GM12878 (cell line): ENCODE results near the gene KRTAP5-8. TPM values are rescaled to one million over a fixed set of nuclear protein-coding genes. Genes with fewer than 3 reads are reported as not detected.
"Not testable (repeated sequence)": the region's sequence is repeated elsewhere in the genome, so short reads cannot be mapped to it uniquely, and the experiment has no call there.

Experiments used
- ATAC-seq: fragments of 200-7000 bp; cut with Tn5 transposase; 3 replicates; pipeline ENCODE4 v1.9.1; 2020; ENCODE audit warnings: mild to moderate bottlenecking, moderate library complexity
- BruUV-seq: library from RNA; stranded (reverse); fragments of 400-500 nt; replicated peaks from 2 replicates; lab custom pipeline; 2021; lab: Mats Ljungman, UMichigan
- CTCF ChIA-PET: fragments of 300-600 bp; sonication (Branson Sonifier 250); formaldehyde crosslinking; extraction: SDS; loops from one replicate; lab custom pipeline; 2021; ENCODE audit warnings: inconsistent platforms; lab: Yijun Ruan, JAX
- POLR2A ChIA-PET: fragments of 350-600 bp; formaldehyde crosslinking; extraction: SDS; loops from one replicate; lab custom pipeline; 2021; ENCODE audit warnings: inconsistent platforms; lab: Charles Lee
- RAD21 ChIA-PET: fragments of 300-600 bp; sonication (Branson Sonifier 250); formaldehyde crosslinking; loops from one replicate; lab custom pipeline; 2023; ENCODE audit warnings: antibody characterized with exemption; ENCODE audit not compliant: unreplicated experiment; lab: Charles Lee
- SMC1A ChIA-PET: fragments of 300-600 bp; sonication (Branson Sonifier 250); formaldehyde crosslinking; loops from one replicate; lab custom pipeline; 2023; ENCODE audit not compliant: unreplicated experiment, uncharacterized antibody; lab: Charles Lee
- DNase-seq: peaks from one replicate; pipeline ENCODE4 v3.0.0-alpha.2; 2011; ENCODE audit warnings: low read depth, low spot score
- FAIRE-seq: peaks from 3 replicates; lab custom pipeline; 2011; peaks lifted over from hg19 to GRCh38; lab: Jason Lieb, UNC
- H2AFZ ChIP-seq: 2 replicates; pipeline ENCODE4 v1.6.0; 2011; ENCODE audit warnings: low read depth, low read length, control low read depth; ENCODE audit not compliant: control insufficient read depth
- H3K27ac ChIP-seq: 2 replicates; pipeline ENCODE4 v1.5.1; 2011; ENCODE audit warnings: control low read depth; ENCODE audit not compliant: control insufficient read depth, insufficient read depth
- H3K27me3 ChIP-seq, 2 experiments: replicated peaks in 1 of 2; 2 replicates each; pipeline versions ENCODE4 v1.6.0 to v1.6.1; 2011; ENCODE audit warnings: low read length in 1 of 2; ENCODE audit not compliant: control insufficient read depth in 2 of 2, insufficient read depth in 2 of 2
- H3K36me3 ChIP-seq, 2 experiments: 2 replicates each; pipeline ENCODE4 v1.5.1; 2011; ENCODE audit warnings: low read length in 1 of 2; ENCODE audit not compliant: control insufficient read depth in 2 of 2, insufficient read depth in 2 of 2
- H3K4me1 ChIP-seq: 2 replicates; pipeline ENCODE4 v1.6.1; 2011; ENCODE audit warnings: mild to moderate bottlenecking, low read length, moderate library complexity, mixed read lengths; ENCODE audit not compliant: control insufficient read depth, insufficient read depth
- H3K4me2 ChIP-seq: 2 replicates; pipeline ENCODE4 v1.6.0; 2011; ENCODE audit warnings: control low read depth; ENCODE audit not compliant: control insufficient read depth, insufficient read depth
- H3K4me3 ChIP-seq: fragments of 200-600 bp; sonication (generic); 2 replicates; pipeline ENCODE4 v1.5.1; 2016
- H3K79me2 ChIP-seq: 2 replicates; pipeline ENCODE4 v1.6.0; 2011; ENCODE audit warnings: low read length; ENCODE audit not compliant: control insufficient read depth, insufficient read depth
- H3K9ac ChIP-seq: 2 replicates; pipeline ENCODE4 v1.8.0; 2011; ENCODE audit warnings: low read length, control low read depth, mixed read lengths; ENCODE audit not compliant: control insufficient read depth, insufficient read depth
- H3K9me3 ChIP-seq: replicated peaks from 3 replicates; pipeline ENCODE4 v1.5.1; 2011; ENCODE audit warnings: mild to moderate bottlenecking, low read length; ENCODE audit not compliant: control insufficient read depth, insufficient read depth
- H4K20me1 ChIP-seq: 2 replicates; pipeline ENCODE4 v1.6.0; 2011; ENCODE audit not compliant: control insufficient read depth, insufficient read depth
- EGR1 ChIP-seq, 2 experiments: IDR thresholded peaks; 1 replicate in 1 of 2; 2 replicates in 1 of 2; pipeline ENCODE4 v1.6.1; 2011 to 2012; ENCODE audit warnings: low read depth in 2 of 2, low read length in 2 of 2, borderline replicate concordance in 1 of 2, mild to moderate bottlenecking in 1 of 2, moderate library complexity in 1 of 2
- EP300 ChIP-seq, 2 experiments: fragments of 150-350 bp in 1 of 2; IDR thresholded peaks; 2 replicates each; pipeline ENCODE4 v1.6.1; 2011 to 2012; ENCODE audit warnings: low read depth in 2 of 2, low read length in 2 of 2, borderline replicate concordance in 1 of 2, improper control_type of control experiment in 1 of 2, inconsistent platforms in 1 of 2; ENCODE audit not compliant: control insufficient read depth in 1 of 2
- WGBS: methylation state at CpG from one replicate; pipeline ENCODE4 v1.1.6; 2016; ENCODE audit warnings: low lambda C conversion rate; ENCODE audit not compliant: insufficient replicate concordance, insufficient coverage; ENCODE audit errors: missing lambda C conversion rate; 5-methylcytosine and 5-hydroxymethylcytosine counted together
- in situ Hi-C: fragments of 300-500 bp; cut with MboI; formaldehyde crosslinking; loops from 9 replicates; pipeline ENCODE4 v1.14.3; 2018; ENCODE audit warnings: mixed read lengths
- intact Hi-C: fragments of 100-400 bp; cut with micrococcal nuclease; formaldehyde crosslinking; loops from one replicate; pipeline ENCODE4 v1.14.2; 2022; ENCODE audit not compliant: unreplicated experiment
- polyA plus RNA-seq, 11 experiments: library from polyadenylated mRNA; depleted of rRNA in 4 of 11; unstranded in 6 of 11; stranded (reverse) in 5 of 11; fragments of >200 nt; fragmentation: Nextera tagmentation in 4 of 11; fragmentation: Illumina TruSeq in 1 of 11; extraction: Ambion mirVana in 4 of 11; extraction: Trizol in 1 of 11; gene quantifications; 1 replicate in 1 of 11; 2 replicates in 10 of 11; pipeline versions ENCODE4 v1.2.1 to v1.2.3, GENCODE V29; 2011 to 2016; ENCODE audit warnings: inconsistent platforms in 2 of 11, missing spikeins in 2 of 11, low read depth in 1 of 11
- total RNA-seq, 4 experiments: library from RNA; depleted of rRNA in 3 of 4; stranded (reverse); fragments of >200 nt in 3 of 4; fragmentation: Illumina TruSeq in 1 of 4; extraction: Trizol in 1 of 4; gene quantifications; 2 replicates each; pipeline versions ENCODE4 v1.2.1 to v1.2.3, GENCODE V29; 2013 to 2021

The KRTAP5-8 gene
- total and polyA plus RNA-seq, 10 of the 15 experiments (the other 5 are each of a cell fraction or from before 2014, with no cell fraction given) = 0.07 to 0.36 (median 0.13) TPM; not detected in 6

- TF ChIP-seq EP300 (IDR thresholded peaks at IDR 0.05; ENCODE audit: borderline replicate concordance in 1 of 2, control insufficient read depth in 1 of 2, low read depth in 2 of 2, low read length in 2 of 2) (no peak), EGR1 (IDR thresholded peaks at IDR 0.05; ENCODE audit: borderline replicate concordance in 1 of 2, low read depth in 2 of 2, low read length in 2 of 2) (no peak)
Observed at GRCh38 chr11:71525938-71526495, 11.8 kb upstream of the KRTAP5-8 start (continued).

GRCh38 chr11:71526796-71527575, 10.8 kb upstream of the KRTAP5-8 start, which contains the start of gene KRTAP5-7:
Gene KRTAP5-7 (plus strand): TSS chr11:71527267. CDS start chr11:71527301, 34 bp downstream.
- in situ Hi-C loops, SMC1A ChIA-PET: not testable (repeated sequence)
- WGBS = 40% methylated on average over 9 of the region's 10 CpGs

More at GRCh38 chr11:71526796-71527575, 10.8 kb upstream of the KRTAP5-8 start, which contains the start of gene KRTAP5-7:
- H3K4me3 ChIP-seq, H4K20me1 ChIP-seq, H3K79me2 ChIP-seq, RAD21 ChIA-PET, H3K27ac ChIP-seq, intact Hi-C loops, H3K9ac ChIP-seq, H3K9me3 ChIP-seq, H2AFZ ChIP-seq, ATAC-seq, H3K36me3 ChIP-seq, FAIRE-seq, DNase-seq, H3K4me2 ChIP-seq, CTCF ChIA-PET, POLR2A ChIA-PET, H3K4me1 ChIP-seq, BruUV-seq, H3K27me3 ChIP-seq: not testable (repeated sequence)
